HFFc6 (cell line): ENCODE measurements around the gene EXOC4. TPM values are rescaled to one million over a fixed set of nuclear protein-coding genes. Genes with fewer than 3 reads are reported as not detected.

Experiments
- DNase-seq: peaks from one replicate; pipeline ENCODE4 v3.0.0-alpha.2; 2018
- H3K27ac Mint-ChIP-seq: 2 replicates; pipeline ENCODE4 v1.8.0; 2020; ENCODE audit warnings: mild to moderate bottlenecking, mixed read lengths
- H3K27me3 Mint-ChIP-seq: 2 replicates; pipeline ENCODE4 v1.8.0; 2021; ENCODE audit warnings: mild to moderate bottlenecking, moderate library complexity, mixed read lengths; ENCODE audit not compliant: insufficient read depth
- H3K36me3 Mint-ChIP-seq: 2 replicates; pipeline ENCODE4 v1.8.0; 2021; ENCODE audit warnings: low read depth, mixed read lengths
- H3K4me1 Mint-ChIP-seq: 2 replicates; pipeline ENCODE4 v1.8.0; 2020; ENCODE audit warnings: low read depth, mixed read lengths
- H3K4me3 Mint-ChIP-seq: 2 replicates; pipeline ENCODE4 v1.8.0; 2020; ENCODE audit warnings: mild to moderate bottlenecking, moderate library complexity, mixed read lengths
- H3K9me3 Mint-ChIP-seq: 2 replicates; pipeline ENCODE4 v1.8.0; 2020; ENCODE audit warnings: mild to moderate bottlenecking, mixed read lengths
- CTCF ChIP-seq: fragments of 200-600 bp; sonication (generic); IDR thresholded peaks from 2 replicates; pipeline ENCODE4 v1.5.0; 2021; ENCODE audit warnings: antibody characterized with exemption, mild to moderate bottlenecking
- total RNA-seq, 6 experiments: library from RNA; stranded (reverse); fragmentation: NEBNext Ultra II Directional; extraction: Animal tissue kit (Norgen Biotek cat#: 25700); gene quantifications; 2 replicates in 1 of 6; 3 replicates in 5 of 6; pipeline ENCODE4 v1.2.3, GENCODE V29; 2021

The EXOC4 gene
- total RNA-seq, 6 experiments from 2014 or later: 57.6 to 67.6 (median 61.4) TPM

GRCh38 chr7:133885213-133885612 is 632.3 kb downstream of the EXOC4 start:
- Mint-ChIP-seq H3K27ac (no peak overlapping the region), H3K4me1 (peaks cover 15% of the 10 kb centered on the region), H3K27me3 (no peaks in the 10 kb centered on the region), H3K36me3 (no peaks in the 10 kb centered on the region), H3K4me3 (no peak overlapping the region), H3K9me3 (no peaks in the 10 kb centered on the region)
- TF ChIP-seq CTCF: no peak
- no peak for DNase-seq

- Mint-ChIP-seq H3K4me3 (no peak overlapping the region), H3K27me3 (no peaks in the 10 kb centered on the region), H3K9me3 (no peaks in the 10 kb centered on the region), H3K4me1 (peaks cover 15% of the 10 kb centered on the region), H3K27ac (no peak overlapping the region), H3K36me3 (no peaks in the 10 kb centered on the region)
- DNase-seq: no peak
- TF ChIP-seq CTCF: no peak
Observed at GRCh38 chr7:133886086-133886485, 633.2 kb downstream of the EXOC4 start.

GRCh38 chr7:133886797-133887196 is 633.9 kb downstream of the EXOC4 start:
- Mint-ChIP-seq H3K4me1 (peaks cover 15% of the 10 kb centered on the region), H3K27ac (no peak overlapping the region), H3K36me3 (no peaks in the 10 kb centered on the region), H3K27me3 (no peaks in the 10 kb centered on the region), H3K4me3 (no peak overlapping the region), H3K9me3 (no peaks in the 10 kb centered on the region)
- no peak for DNase-seq
- TF ChIP-seq CTCF: no peak

GRCh38 chr7:133887459-133887858 is 634.6 kb downstream of the EXOC4 start:
- H3K9me3 Mint-ChIP-seq: no peaks in the 10 kb centered on the region
- H3K4me1 Mint-ChIP-seq: peaks cover 15% of the 10 kb centered on the region
- H3K4me3 Mint-ChIP-seq: no peak overlapping the region
- TF ChIP-seq CTCF: no peak
- H3K27ac Mint-ChIP-seq: no peak overlapping the region; the same call in 1 of the 2 replicates
- no peaks in the 10 kb centered on the region for H3K36me3 Mint-ChIP-seq
- H3K27me3 Mint-ChIP-seq: no peaks in the 10 kb centered on the region
- DNase-seq: peak; percentile 26

GRCh38 chr7:133888061-133888930 is 635.4 kb downstream of the EXOC4 start:
- no peak for TF ChIP-seq CTCF
- no peak for DNase-seq
- Mint-ChIP-seq H3K9me3 (no peaks in the 10 kb centered on the region), H3K27me3 (no peaks in the 10 kb centered on the region; the same call in 1 of the 2 replicates), H3K4me1 (peaks cover 15% of the 10 kb centered on the region), H3K27ac (no peak overlapping the region), H3K4me3 (no peak overlapping the region), H3K36me3 (no peaks in the 10 kb centered on the region)
